Activated naive CD4-positive, alpha-beta T cell treated with anti-CD3 and anti-CD28 coated beads for 36 hours (primary cell): ENCODE data around the gene NDUFB10. TPM values are rescaled to one million over a fixed set of nuclear protein-coding genes. Genes with fewer than 3 reads are reported as not detected.

Experiments
- CTCF ChIA-PET: fragments of 350-600 bp; sonication (Branson Sonifier 250); formaldehyde crosslinking; loops from one replicate; lab custom pipeline; 2021; ENCODE audit warnings: antibody characterized with exemption; lab: Charles Lee
- DNase-seq: peaks from one replicate; pipeline ENCODE4 v3.0.0-alpha.2; 2020
- H3K27ac Mint-ChIP-seq: one replicate; pipeline ENCODE4 v1.8.0; 2021; ENCODE audit warnings: mild to moderate bottlenecking, mixed read lengths
- H3K27me3 Mint-ChIP-seq: one replicate; pipeline ENCODE4 v1.8.0; 2021; ENCODE audit warnings: low read depth, mixed read lengths
- H3K36me3 Mint-ChIP-seq: one replicate; pipeline ENCODE4 v1.8.0; 2021; ENCODE audit warnings: low read depth, mixed read lengths
- H3K4me1 Mint-ChIP-seq: one replicate; pipeline ENCODE4 v1.8.0; 2021; ENCODE audit warnings: low read depth, mixed read lengths
- H3K4me3 Mint-ChIP-seq: one replicate; pipeline ENCODE4 v1.8.0; 2021; ENCODE audit warnings: mild to moderate bottlenecking, moderate library complexity, mixed read lengths
- H3K9me3 Mint-ChIP-seq: one replicate; pipeline ENCODE4 v1.8.0; 2021; ENCODE audit warnings: mixed read lengths
- intact Hi-C: fragments of 100-400 bp; cut with micrococcal nuclease; formaldehyde crosslinking; loops from one replicate; pipeline ENCODE4 v1.15.1; 2023
- total RNA-seq, 2 experiments: library from RNA; stranded (reverse); gene quantifications; one replicate each; pipeline ENCODE4 v1.2.3, GENCODE V29; 2021

Gene NDUFB10
- total RNA-seq, 2 experiments from 2014 or later: 111 TPM

DNA sequence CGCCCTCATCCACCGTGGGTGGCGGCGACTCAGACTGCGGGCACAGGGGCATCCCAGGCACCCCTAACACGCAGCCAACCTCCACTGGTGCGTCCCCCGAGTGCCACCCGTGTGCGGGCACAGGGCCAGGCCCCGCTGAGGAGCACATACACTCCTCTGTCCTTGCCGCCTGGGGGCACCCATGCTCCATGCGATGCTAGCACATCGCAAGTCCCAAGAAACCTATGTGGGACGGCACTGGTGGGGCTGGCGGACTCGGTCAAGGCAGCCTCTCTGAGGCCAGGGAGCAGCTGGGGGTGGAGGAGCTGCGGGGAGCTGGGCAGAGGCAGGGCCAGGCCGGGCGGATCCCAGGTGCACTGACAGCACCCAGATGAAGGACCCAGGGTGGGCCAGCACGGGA is 46.3 kb downstream of the NDUFB10 start:
- no peak overlapping the region for H3K27ac Mint-ChIP-seq
- no peaks in the 10 kb centered on the region for H3K27me3 Mint-ChIP-seq
- H3K4me3 Mint-ChIP-seq: no peak overlapping the region
- CTCF ChIA-PET: no interaction called here
- H3K36me3 Mint-ChIP-seq: peaks cover 39% of the 10 kb centered on the region
- no peaks in the 10 kb centered on the region for H3K9me3 Mint-ChIP-seq
- intact Hi-C loops: loop anchor here (5.0 kb wide), 1 partner anchor 148 kb away; no protein-coding TSS in a partner anchor
- DNase-seq: no peak
- peaks cover 42% of the 10 kb centered on the region for H3K4me1 Mint-ChIP-seq

- Mint-ChIP-seq H3K9me3 (no peaks in the 10 kb centered on the region), H3K4me3 (no peak overlapping the region), H3K36me3 (peaks cover 36% of the 10 kb centered on the region), H3K27ac (peak overlapping the region; percentile 46), H3K4me1 (peaks cover 42% of the 10 kb centered on the region), H3K27me3 (no peaks in the 10 kb centered on the region)
- CTCF ChIA-PET: no interaction called here
- no peak for DNase-seq
- intact Hi-C loops: loop anchor here (5.0 kb wide), 1 partner anchor 149 kb away; no protein-coding TSS in a partner anchor
Measured at GRCh38 chr16:2006317-2006716, 47.0 kb downstream of the NDUFB10 start.

GRCh38 chr16:2007081-2007836 is 47.9 kb downstream of the NDUFB10 start:
- Mint-ChIP-seq H3K36me3 (peaks cover 33% of the 10 kb centered on the region), H3K4me1 (peaks cover 42% of the 10 kb centered on the region), H3K9me3 (no peaks in the 10 kb centered on the region), H3K4me3 (peak overlapping the region; percentile 82), H3K27me3 (no peaks in the 10 kb centered on the region), H3K27ac (peak overlapping the region; percentile 89)
- CTCF ChIA-PET: interaction anchor here (0.6 to 1.3 kb wide), 4 partner anchors 9 to 141 kb away, joined by 3 to 4 read pairs (median 3); no protein-coding TSS in a partner anchor
- no peak for DNase-seq
- intact Hi-C loops: loop anchor here (5.0 kb wide), 1 partner anchor 150 kb away; no protein-coding TSS in a partner anchor

- Mint-ChIP-seq H3K27me3 (no peaks in the 10 kb centered on the region), H3K36me3 (peaks cover 30% of the 10 kb centered on the region), H3K4me1 (peaks cover 42% of the 10 kb centered on the region), H3K4me3 (peak overlapping the region; percentile 82), H3K9me3 (no peaks in the 10 kb centered on the region), H3K27ac (peak overlapping the region; percentile 89)
- CTCF ChIA-PET: interaction anchor here (0.9 to 1.3 kb wide), 4 partner anchors 9 to 20 kb away, joined by 3 to 4 read pairs (median 3); no protein-coding TSS in a partner anchor
- peak; percentile 62 for DNase-seq
- intact Hi-C loops: loop anchor here (2.0 to 5.0 kb wide), 2 partner anchors 43 to 151 kb away; partner anchors contain the start of gene RPS2
Measured at GRCh38 chr16:2008009-2008526, 48.7 kb downstream of the NDUFB10 start.

DNA sequence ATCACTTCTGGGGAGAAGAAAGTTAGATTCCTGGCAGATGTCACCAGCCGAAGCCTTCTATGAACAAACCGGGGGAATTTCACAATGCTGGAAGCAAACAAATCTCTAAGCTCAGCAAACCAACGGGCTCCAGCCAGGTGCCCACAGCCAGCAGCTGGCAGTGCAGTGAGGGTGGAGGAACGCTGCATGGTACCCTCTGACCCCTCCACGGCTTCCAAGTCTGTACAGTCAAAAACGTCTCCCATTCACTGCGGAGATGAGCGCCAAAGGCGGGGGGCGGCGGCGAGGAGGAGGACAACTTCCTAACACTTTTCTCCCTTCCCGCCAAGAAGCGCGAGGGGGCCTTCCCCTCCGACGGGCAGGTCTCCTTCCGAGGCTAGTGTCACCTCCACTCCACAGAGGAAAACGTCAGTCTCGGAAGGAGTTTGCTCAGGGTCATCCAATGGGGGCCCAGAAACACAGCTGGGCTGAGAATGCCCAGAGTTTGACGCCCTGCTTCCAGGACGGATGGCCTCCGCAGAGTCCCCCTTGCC is 49.4 kb downstream of the NDUFB10 start:
- peak; percentile 77 for DNase-seq
- intact Hi-C loops: loop anchor here (1.0 to 5.0 kb wide), 3 partner anchors 16 to 151 kb away; partner anchors contain the start of gene RPS2
- Mint-ChIP-seq H3K9me3 (no peaks in the 10 kb centered on the region), H3K4me1 (peaks cover 42% of the 10 kb centered on the region), H3K27me3 (no peaks in the 10 kb centered on the region), H3K27ac (peak overlapping the region; percentile 89), H3K36me3 (peaks cover 30% of the 10 kb centered on the region), H3K4me3 (peak overlapping the region; percentile 82)
- CTCF ChIA-PET: interaction anchor here (0.6 to 1.3 kb wide), 4 partner anchors 10 to 19 kb away, joined by 3 read pairs; no protein-coding TSS in a partner anchor

DNA sequence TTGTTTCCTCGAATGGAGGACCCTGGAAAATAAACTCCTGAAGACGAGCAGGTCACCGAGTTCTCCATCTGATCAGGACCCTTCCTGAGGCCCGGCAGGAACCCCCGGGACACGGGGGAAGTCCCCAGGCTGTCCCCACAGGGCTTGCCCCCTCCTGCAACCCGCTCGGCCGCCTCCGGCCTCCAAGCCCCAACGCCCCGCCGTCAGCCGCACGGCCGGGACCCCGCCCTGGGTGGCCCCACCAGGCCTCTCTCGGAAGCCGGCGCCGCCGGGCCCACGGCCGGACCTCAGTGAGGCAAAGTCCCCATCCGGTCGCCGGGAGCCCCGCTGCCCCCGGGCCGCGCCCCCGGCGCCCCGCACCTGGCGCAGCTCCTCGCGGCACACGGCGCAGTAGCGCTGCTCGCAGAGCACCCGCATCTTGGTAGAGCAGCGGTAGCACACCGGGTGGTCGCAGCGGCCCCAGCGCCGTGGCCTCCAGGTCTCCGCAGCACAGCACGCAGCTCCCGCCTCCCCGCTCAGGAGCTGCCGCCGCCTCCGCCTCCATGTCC is 49.9 kb downstream of the NDUFB10 start:
- H3K27me3 Mint-ChIP-seq: no peaks in the 10 kb centered on the region
- peak overlapping the region; percentile 89 for H3K27ac Mint-ChIP-seq
- intact Hi-C loops: loop anchor here (1.0 to 5.0 kb wide), 3 partner anchors 17 to 152 kb away; partner anchors contain the start of gene RPS2
- CTCF ChIA-PET: interaction anchor here (0.6 to 1.0 kb wide), 2 partner anchors 12 to 19 kb away, joined by 3 read pairs; no protein-coding TSS in a partner anchor
- peaks cover 42% of the 10 kb centered on the region for H3K4me1 Mint-ChIP-seq
- H3K9me3 Mint-ChIP-seq: no peaks in the 10 kb centered on the region
- peak overlapping the region; percentile 82 for H3K4me3 Mint-ChIP-seq
- peaks cover 30% of the 10 kb centered on the region for H3K36me3 Mint-ChIP-seq
- no peak for DNase-seq

- intact Hi-C loops: loop anchor here (1.0 to 5.0 kb wide), 3 partner anchors 18 to 153 kb away; partner anchors contain the start of gene RPS2
- no peaks in the 10 kb centered on the region for H3K9me3 Mint-ChIP-seq
- peak within 1 kb of the TSS; percentile 88 for H3K4me3 Mint-ChIP-seq
- H3K4me1 Mint-ChIP-seq: peaks cover 39% of the 10 kb centered on the region
- peaks cover 30% of the 10 kb centered on the region for H3K36me3 Mint-ChIP-seq
- CTCF ChIA-PET: no interaction called here
- H3K27me3 Mint-ChIP-seq: no peaks in the 10 kb centered on the region
- peak; percentile 77 for DNase-seq
- peak within 1 kb of the TSS; percentile 89 for H3K27ac Mint-ChIP-seq
Measured at GRCh38 chr16:2009791-2010510, 50.6 kb downstream of the NDUFB10 start, which contains the start of gene ZNF598. Gene ZNF598 (minus strand): TSS chr16:2009821.

Other genes with a start within 250 kb of the NDUFB10 start
- 10 to 100 TPM; 39.4 to 44.1 TPM for gene NME3, start 188.0 kb upstream of the NDUFB10 start, total RNA-seq
- 1 to 10 TPM; 7.7 to 7.8 TPM for gene EME2, start 186.7 kb upstream of the NDUFB10 start, total RNA-seq
- 100 to 1,000 TPM; 122 to 138 TPM for gene MRPS34, start 186.4 kb upstream of the NDUFB10 start, total RNA-seq
- 10 to 100 TPM; 14.0 to 17.0 TPM for gene SPSB3, start 177.0 kb upstream of the NDUFB10 start, total RNA-seq
- gene NUBP2, start 176.6 kb upstream of the NDUFB10 start, total RNA-seq: 10 to 100 TPM; 37.9 to 42.4 TPM
- gene IGFALS, start 165.8 kb upstream of the NDUFB10 start, total RNA-seq: not detected
- gene HAGH, start 132.7 kb upstream of the NDUFB10 start, total RNA-seq: 10 to 100 TPM; 29.9 to 30.1 TPM
- gene FAHD1, start 132.3 kb upstream of the NDUFB10 start, total RNA-seq: 1 to 10 TPM; 6.0 to 7.3 TPM
- gene MEIOB, start 87.4 kb upstream of the NDUFB10 start, total RNA-seq: under 1 TPM; 0.52 to 0.76 TPM
- not detected for gene HS3ST6, start 41.1 kb upstream of the NDUFB10 start, total RNA-seq
- gene MSRB1, start 16.3 kb upstream of the NDUFB10 start, total RNA-seq: 10 to 100 TPM in 1 of 2 experiments, 1 to 10 TPM in 1; 8.5 to 11.0 TPM
- not detected for gene RPL3L, start 4.8 kb upstream of the NDUFB10 start, total RNA-seq
- 1,000 to 10,000 TPM; 7,042 to 7,057 TPM for gene RPS2, start 5.3 kb downstream of the NDUFB10 start, total RNA-seq
- gene RNF151, start 7.3 kb downstream of the NDUFB10 start, total RNA-seq: not detected
- gene TBL3, start 12.5 kb downstream of the NDUFB10 start, total RNA-seq: 10 to 100 TPM; 36.5 to 38.0 TPM
- not detected for gene NOXO1, start 21.9 kb downstream of the NDUFB10 start, total RNA-seq
- gene GFER, start 24.7 kb downstream of the NDUFB10 start, total RNA-seq: 10 to 100 TPM; 29.8 to 30.1 TPM
- gene SYNGR3, start 30.4 kb downstream of the NDUFB10 start, total RNA-seq: 1 to 10 TPM; 5.7 to 7.2 TPM
- gene ZNF598, start 50.3 kb downstream of the NDUFB10 start, total RNA-seq: 10 to 100 TPM; 88.8 to 93.5 TPM
- 1 to 10 TPM; 1.3 to 1.9 TPM for gene NPW, start 60.2 kb downstream of the NDUFB10 start, total RNA-seq
- 1 to 10 TPM; 1.5 to 2.1 TPM for gene NHERF2, start 67.4 kb downstream of the NDUFB10 start, total RNA-seq
- gene NTHL1, start 88.3 kb downstream of the NDUFB10 start, total RNA-seq: 10 to 100 TPM; 20.1 to 24.1 TPM
- gene TSC2, start 88.4 kb downstream of the NDUFB10 start, total RNA-seq: 10 to 100 TPM; 72.3 to 72.7 TPM
- gene PKD1, start 176.4 kb downstream of the NDUFB10 start, total RNA-seq: 10 to 100 TPM; 63.3 to 68.9 TPM
- gene RAB26, start 189.1 kb downstream of the NDUFB10 start, total RNA-seq: not detected
- 100 to 1,000 TPM; 102 to 104 TPM for gene TRAF7, start 196.2 kb downstream of the NDUFB10 start, total RNA-seq
- gene CASKIN1, start 237.1 kb downstream of the NDUFB10 start, total RNA-seq: under 1 TPM; 0.15 to 0.17 TPM
- 10 to 100 TPM; 70.0 to 70.1 TPM for gene MLST8, start 245.9 kb downstream of the NDUFB10 start, total RNA-seq